IMR-90 (cell line): Measurements from ENCODE around the gene RUNX1. TPM values are rescaled to one million over a fixed set of nuclear protein-coding genes. Genes with fewer than 3 reads are reported as not detected.
A peak's percentile ranks its signal among the peaks of the same experiment; 100 is the strongest.

Experiments
- ATAC-seq: fragments of 200-7000 bp; cut with Tn5 transposase; 2 replicates; pipeline ENCODE4 v1.9.1; 2020; ENCODE audit warnings: low read depth, mild to moderate bottlenecking, moderate library complexity
- BruUV-seq: library from RNA; stranded (reverse); fragments of 400-500 nt; replicated peaks from 2 replicates; lab custom pipeline; 2021; lab: Mats Ljungman, UMichigan
- CTCF ChIA-PET: fragments of 300-600 bp; formaldehyde crosslinking; extraction: SDS; loops from one replicate; lab custom pipeline; 2021; ENCODE audit warnings: antibody characterized with exemption; lab: Yijun Ruan, JAX
- POLR2A ChIA-PET: fragments of 300-600 bp; sonication (Branson Sonifier 250); formaldehyde crosslinking; loops from one replicate; lab custom pipeline; 2022; ENCODE audit warnings: antibody characterized with exemption; ENCODE audit not compliant: unreplicated experiment; lab: Charles Lee
- DNase-seq: peaks from one replicate; pipeline ENCODE4 v3.0.0; 2013
- H2AFZ ChIP-seq: replicated peaks from 2 replicates; pipeline ENCODE3; 2013; ENCODE audit warnings: low read length, mild to moderate bottlenecking; ENCODE audit not compliant: poor library complexity
- H2AK5ac ChIP-seq: 2 replicates; pipeline ENCODE4 v1.6.1; 2013; ENCODE audit warnings: low read depth, low read length, inconsistent platforms
- H2AK9ac ChIP-seq: replicated peaks from 2 replicates; pipeline ENCODE3; 2013; ENCODE audit warnings: mild to moderate bottlenecking, low read depth, low read length, moderate library complexity; ENCODE audit not compliant: poor library complexity
- H2BK120ac ChIP-seq: 2 replicates; pipeline ENCODE4 v1.6.1; 2013; ENCODE audit warnings: low read depth, low read length, inconsistent platforms
- H2BK15ac ChIP-seq: 3 replicates; pipeline ENCODE4 v1.6.1; 2013; ENCODE audit warnings: low read depth, low read length, inconsistent platforms
- H2BK20ac ChIP-seq: 2 replicates; pipeline ENCODE4 v1.6.1; 2013; ENCODE audit warnings: low read depth, mild to moderate bottlenecking, inconsistent platforms, low read length, moderate library complexity
- H2BK5ac ChIP-seq: 2 replicates; pipeline ENCODE4 v1.6.1; 2013; ENCODE audit warnings: mild to moderate bottlenecking, low read depth, low read length, inconsistent platforms; ENCODE audit not compliant: poor library complexity, severe bottlenecking
- H3K14ac ChIP-seq: replicated peaks from 2 replicates; pipeline ENCODE4 v1.6.1; 2013; ENCODE audit warnings: low read depth, low read length, inconsistent platforms
- H3K18ac ChIP-seq: 2 replicates; pipeline ENCODE4 v1.6.1; 2013; ENCODE audit warnings: low read depth, low read length, control low read depth
- H3K23ac ChIP-seq: 2 replicates; pipeline ENCODE4 v1.6.1; 2013; ENCODE audit warnings: low read depth, low read length, inconsistent platforms
- H3K27ac ChIP-seq: 2 replicates; pipeline ENCODE4 v1.5.1; 2013; ENCODE audit warnings: mild to moderate bottlenecking, control low read depth, low read length; ENCODE audit not compliant: insufficient read depth
- H3K27me3 ChIP-seq: 2 replicates; pipeline ENCODE4 v1.6.1; 2013; ENCODE audit warnings: low read length; ENCODE audit not compliant: control insufficient read depth, insufficient read depth
- H3K36me3 ChIP-seq: 2 replicates; pipeline ENCODE4 v1.6.1; 2013; ENCODE audit warnings: low read length, mixed read lengths; ENCODE audit not compliant: control insufficient read depth, insufficient read depth
- H3K4ac ChIP-seq: 2 replicates; pipeline ENCODE4 v1.6.1; 2013; ENCODE audit warnings: low read depth, low read length, inconsistent platforms
- H3K4me1 ChIP-seq: 2 replicates; pipeline ENCODE4 v1.6.1; 2013; ENCODE audit warnings: low read length, mixed read lengths; ENCODE audit not compliant: control insufficient read depth, insufficient read depth
- H3K4me2 ChIP-seq: 2 replicates; pipeline ENCODE4 v1.6.1; 2013; ENCODE audit warnings: low read depth, mild to moderate bottlenecking, control low read depth, low read length, moderate library complexity
- H3K4me3 ChIP-seq: 2 replicates; pipeline ENCODE4 v1.5.1; 2013; ENCODE audit warnings: low read depth, mild to moderate bottlenecking, control low read depth, low read length, moderate library complexity; ENCODE audit not compliant: insufficient read depth
- H3K56ac ChIP-seq: 2 replicates; pipeline ENCODE4 v1.6.1; 2013; ENCODE audit warnings: low read length, inconsistent platforms; ENCODE audit not compliant: insufficient read depth; ENCODE audit errors: extremely low read depth
- H3K79me1 ChIP-seq, 2 experiments: 2 replicates each; pipeline ENCODE4 v1.6.1; 2013; ENCODE audit warnings: low read length in 2 of 2, inconsistent platforms in 1 of 2, low read depth in 1 of 2
- H3K9ac ChIP-seq: 2 replicates; pipeline ENCODE4 v1.6.1; 2013; ENCODE audit warnings: low read depth, low read length, control low read depth
- H3K9me1 ChIP-seq: 2 replicates; pipeline ENCODE4 v1.6.1; 2013; ENCODE audit warnings: low read length, inconsistent platforms; ENCODE audit not compliant: insufficient read depth
- H3K9me3 ChIP-seq: 2 replicates; pipeline ENCODE4 v1.6.1; 2013; ENCODE audit warnings: low read length; ENCODE audit not compliant: control insufficient read depth, insufficient read depth
- H4K20me1 ChIP-seq: 2 replicates; pipeline ENCODE4 v1.6.1; 2013; ENCODE audit warnings: low read length, inconsistent platforms; ENCODE audit not compliant: insufficient read depth
- H4K5ac ChIP-seq: 2 replicates; pipeline ENCODE4 v1.6.1; 2013; ENCODE audit warnings: mild to moderate bottlenecking, low read depth, low read length, control low read depth
- H4K8ac ChIP-seq, 2 experiments: 2 replicates each; pipeline ENCODE4 v1.6.1; 2013; ENCODE audit warnings: low read depth in 2 of 2, low read length in 2 of 2, control low read depth in 1 of 2, inconsistent platforms in 1 of 2
- H4K91ac ChIP-seq: 2 replicates; pipeline ENCODE4 v1.6.1; 2013; ENCODE audit warnings: low read depth, low read length, inconsistent platforms; ENCODE audit not compliant: insufficient read depth
- BHLHE40 ChIP-seq: fragments of 150-350 bp; IDR thresholded peaks from 2 replicates; pipeline ENCODE4 v1.6.1; 2016; ENCODE audit warnings: mild to moderate bottlenecking, low read depth, low read length
- CEBPB ChIP-seq: IDR thresholded peaks from 2 replicates; pipeline ENCODE4 v1.6.1; 2012; ENCODE audit warnings: low read depth, low read length, improper control_type of control experiment
- CHD1 ChIP-seq: IDR thresholded peaks from 2 replicates; pipeline ENCODE4 v1.6.1; 2012; ENCODE audit warnings: low read depth, low read length, improper control_type of control experiment
- MAFK ChIP-seq: IDR thresholded peaks from 2 replicates; pipeline ENCODE4 v1.6.1; 2012; ENCODE audit warnings: low read depth, low read length, improper control_type of control experiment
- MAZ ChIP-seq: IDR thresholded peaks from 2 replicates; pipeline ENCODE4 v1.6.1; 2012; ENCODE audit warnings: low read depth, mild to moderate bottlenecking, low read length, improper control_type of control experiment, moderate library complexity, borderline replicate concordance
- MXI1 ChIP-seq: IDR thresholded peaks from 2 replicates; pipeline ENCODE4 v1.6.1; 2012; ENCODE audit warnings: low read depth, mild to moderate bottlenecking, low read length, moderate library complexity, borderline replicate concordance
- NFE2L2 ChIP-seq: fragments of 150-350 bp; IDR thresholded peaks from 2 replicates; pipeline ENCODE4 v1.6.1; 2016; ENCODE audit warnings: low read depth, mild to moderate bottlenecking, low read length
- POLR2A ChIP-seq: IDR thresholded peaks from 2 replicates; pipeline ENCODE4 v1.6.1; 2012; ENCODE audit warnings: mild to moderate bottlenecking, low read depth, low read length
- RAD21 ChIP-seq: IDR thresholded peaks from 2 replicates; pipeline ENCODE4 v1.6.1; 2012; ENCODE audit warnings: low read length, improper control_type of control experiment
- RCOR1 ChIP-seq: IDR thresholded peaks from 2 replicates; pipeline ENCODE4 v1.6.1; 2012; ENCODE audit warnings: mild to moderate bottlenecking, low read length, improper control_type of control experiment; ENCODE audit not compliant: insufficient replicate concordance
- RFX5 ChIP-seq: IDR thresholded peaks from 2 replicates; pipeline ENCODE4 v1.8.0; 2012; ENCODE audit warnings: low read depth, mild to moderate bottlenecking, low read length, moderate library complexity
- WGBS, 2 experiments: methylation state at CpG; one replicate each; pipeline versions ENCODE4 v1.1.5 to v1.1.7; 2013; ENCODE audit warnings: missing lambda C conversion rate in 2 of 2; ENCODE audit not compliant: insufficient read length in 1 of 2; ENCODE audit errors: extremely low coverage in 2 of 2; 5-methylcytosine and 5-hydroxymethylcytosine counted together
- dilution Hi-C: fragments of 300-500 bp; cut with HindIII; formaldehyde crosslinking; loops from one replicate; pipeline ENCODE4 v1.14.3; 2018; ENCODE audit warnings: low sequenced_read_pairs; ENCODE audit not compliant: unreplicated experiment
- in situ Hi-C: fragments of 300-500 bp; cut with MboI; formaldehyde crosslinking; loops from 3 replicates; pipeline ENCODE4 v1.14.3; 2019; ENCODE audit warnings: low sequenced_read_pairs, inconsistent platforms, mixed read lengths
- intact Hi-C: fragments of 100-400 bp; cut with micrococcal nuclease; formaldehyde crosslinking; loops from 2 replicates; pipeline ENCODE4 v1.10.0; 2022
- polyA plus RNA-seq, 3 experiments: library from polyadenylated mRNA; depleted of rRNA; stranded (reverse); fragments of >200 nt; gene quantifications; 2 replicates each; pipeline ENCODE4 v1.2.3, GENCODE V29; 2012; ENCODE audit warnings: low replicate concordance in 1 of 3
- total RNA-seq: library from RNA; depleted of rRNA; stranded (reverse); fragments of >200 nt; gene quantifications from 2 replicates; pipeline ENCODE4 v1.2.3, GENCODE V29; 2012
- TF ChIP-seq, protein P1 (sequence below): conservative IDR thresholded peaks from 2 replicates; pipeline ENCODE4 v1.5.1; 2012; ENCODE audit warnings: mild to moderate bottlenecking, low read depth, low read length, improper control_type of control experiment
- TF ChIP-seq, protein P2 (sequence below): fragments of 150-350 bp; IDR thresholded peaks from 2 replicates; pipeline ENCODE4 v1.6.1; 2017; ENCODE audit warnings: mild to moderate bottlenecking, antibody characterized with exemption, low read length, low read depth
- TF ChIP-seq, protein P3 (sequence below): fragments of 150-350 bp; IDR thresholded peaks from 2 replicates; pipeline ENCODE4 v1.6.1; 2016; ENCODE audit warnings: low read depth, mild to moderate bottlenecking, low read length, moderate library complexity, borderline replicate concordance

The RUNX1 gene
- total and polyA plus RNA-seq, 2 of the 4 experiments (the other 2 are of a cell fraction), result 34.5 to 56.5 TPM

DNA sequence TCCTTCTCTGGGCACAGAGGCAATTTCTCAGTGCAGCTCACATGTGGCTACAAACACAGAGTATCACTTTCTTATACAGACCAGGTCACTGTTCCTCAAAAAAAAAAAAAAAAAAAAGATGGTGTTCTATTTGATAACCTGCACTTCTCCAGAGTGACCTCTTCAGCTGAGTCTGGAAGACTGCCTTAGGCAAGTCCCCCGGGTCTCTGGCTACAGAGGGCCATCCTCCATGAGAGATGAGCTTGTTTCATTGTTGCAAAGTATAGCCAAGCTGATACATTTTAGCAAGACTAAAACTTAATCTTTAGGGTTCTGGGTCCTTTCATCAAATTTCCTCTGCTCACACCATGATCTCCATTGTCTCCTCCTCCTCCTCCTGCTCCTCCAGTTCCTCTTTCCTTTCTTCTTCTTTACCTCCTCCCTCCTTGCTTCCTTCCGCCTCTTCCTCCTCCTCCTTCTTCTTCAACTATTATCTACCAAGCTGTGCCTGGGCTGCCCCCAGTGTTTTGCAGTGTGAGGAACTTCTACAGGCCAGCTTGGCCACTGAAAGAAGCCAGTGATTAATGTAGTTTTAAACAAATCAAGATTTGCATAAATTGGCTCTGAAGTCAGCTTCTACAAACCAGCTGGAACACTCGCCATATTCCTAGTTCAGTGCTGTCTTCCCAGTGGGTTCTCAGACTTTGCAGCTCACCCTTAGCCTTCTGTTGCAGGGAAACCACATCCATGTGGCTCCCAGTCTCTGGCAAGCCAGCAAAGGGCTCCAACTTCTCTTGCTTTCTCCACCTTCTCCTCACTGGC is 139.4 kb downstream of the RUNX1 start:
- H3K79me1 ChIP-seq, result peaks cover 0 to 9% of the 10 kb centered on the region in 2 experiments; a peak in 2 of 4 replicates
- H2AK9ac ChIP-seq, result no peak overlapping the region
- H3K9me1 ChIP-seq, result peaks cover 12% of the 10 kb centered on the region
- H3K56ac ChIP-seq, result no peak overlapping the region
- peak overlapping the region; percentile 2 for H2BK20ac ChIP-seq
- ATAC-seq (peak; percentile 50), DNase-seq (peak; percentile 51)
- no peak overlapping the region for H2BK5ac ChIP-seq
- no peak overlapping the region for H3K4me2 ChIP-seq
- H2BK120ac ChIP-seq, result 0 out of 2 replicates have a peak overlapping the region, but pooled peaks have one; percentile 46
- H3K4ac ChIP-seq, result peak overlapping the region; percentile 52
- no peaks in the 10 kb centered on the region for H3K9me3 ChIP-seq
- no peak overlapping the region for H3K4me3 ChIP-seq
- H2AK5ac ChIP-seq, result no peak overlapping the region
- peak overlapping the region; percentile 25; the same call in 1 of the 3 replicates for H2BK15ac ChIP-seq
- H3K23ac ChIP-seq, result peak overlapping the region; percentile 0; the same call in 1 of the 2 replicates
- no peak overlapping the region for H4K5ac ChIP-seq
- CTCF ChIA-PET, result interaction anchor here (0.6 to 1.2 kb wide), 3 partner anchors 137 to 294 kb away, joined by 3 read pairs; no protein-coding TSS in a partner anchor
- H2AFZ ChIP-seq, result no peak overlapping the region
- peaks cover 13% of the 10 kb centered on the region for H3K4me1 ChIP-seq
- H3K27ac ChIP-seq, result no peak overlapping the region
- BruUV-seq, result no TSS peak
- H3K36me3 ChIP-seq, result no peaks in the 10 kb centered on the region
- dilution Hi-C loops (no loop called here), intact Hi-C loops (no loop called here), in situ Hi-C loops (loop anchor here (10.0 kb wide), 1 partner anchor 135 kb away; the partner anchor contains the start of gene RUNX1)
- POLR2A ChIA-PET, result no interaction called here
- H3K9ac ChIP-seq, result no peak overlapping the region
- 90% methylated on average over 2 of the region's 3 CpGs; no CpG with 5 or more reads in 1 of the 2 experiments for WGBS, 2 experiments
- no peak overlapping the region for H4K8ac ChIP-seq
- no peak overlapping the region for H3K18ac ChIP-seq
- H3K27me3 ChIP-seq, result no peaks in the 10 kb centered on the region
- no peak overlapping the region; the same call in 1 of the 2 replicates for H3K14ac ChIP-seq
- no peaks in the 10 kb centered on the region for H4K20me1 ChIP-seq
- H4K91ac ChIP-seq, result peak overlapping the region; percentile 24
- TF ChIP-seq POLR2A, result no peak
- no peak for TF ChIP-seq RCOR1
- no peak for TF ChIP-seq RAD21
- TF ChIP-seq MAFK, result no peak
- TF ChIP-seq NFE2L2, result no peak
- TF ChIP-seq, protein P1, sequence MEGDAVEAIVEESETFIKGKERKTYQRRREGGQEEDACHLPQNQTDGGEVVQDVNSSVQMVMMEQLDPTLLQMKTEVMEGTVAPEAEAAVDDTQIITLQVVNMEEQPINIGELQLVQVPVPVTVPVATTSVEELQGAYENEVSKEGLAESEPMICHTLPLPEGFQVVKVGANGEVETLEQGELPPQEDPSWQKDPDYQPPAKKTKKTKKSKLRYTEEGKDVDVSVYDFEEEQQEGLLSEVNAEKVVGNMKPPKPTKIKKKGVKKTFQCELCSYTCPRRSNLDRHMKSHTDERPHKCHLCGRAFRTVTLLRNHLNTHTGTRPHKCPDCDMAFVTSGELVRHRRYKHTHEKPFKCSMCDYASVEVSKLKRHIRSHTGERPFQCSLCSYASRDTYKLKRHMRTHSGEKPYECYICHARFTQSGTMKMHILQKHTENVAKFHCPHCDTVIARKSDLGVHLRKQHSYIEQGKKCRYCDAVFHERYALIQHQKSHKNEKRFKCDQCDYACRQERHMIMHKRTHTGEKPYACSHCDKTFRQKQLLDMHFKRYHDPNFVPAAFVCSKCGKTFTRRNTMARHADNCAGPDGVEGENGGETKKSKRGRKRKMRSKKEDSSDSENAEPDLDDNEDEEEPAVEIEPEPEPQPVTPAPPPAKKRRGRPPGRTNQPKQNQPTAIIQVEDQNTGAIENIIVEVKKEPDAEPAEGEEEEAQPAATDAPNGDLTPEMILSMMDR, result no peak
- TF ChIP-seq, protein P2, sequence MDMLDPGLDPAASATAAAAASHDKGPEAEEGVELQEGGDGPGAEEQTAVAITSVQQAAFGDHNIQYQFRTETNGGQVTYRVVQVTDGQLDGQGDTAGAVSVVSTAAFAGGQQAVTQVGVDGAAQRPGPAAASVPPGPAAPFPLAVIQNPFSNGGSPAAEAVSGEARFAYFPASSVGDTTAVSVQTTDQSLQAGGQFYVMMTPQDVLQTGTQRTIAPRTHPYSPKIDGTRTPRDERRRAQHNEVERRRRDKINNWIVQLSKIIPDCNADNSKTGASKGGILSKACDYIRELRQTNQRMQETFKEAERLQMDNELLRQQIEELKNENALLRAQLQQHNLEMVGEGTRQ, result no peak
- no peak for TF ChIP-seq CHD1
- TF ChIP-seq, protein P3, sequence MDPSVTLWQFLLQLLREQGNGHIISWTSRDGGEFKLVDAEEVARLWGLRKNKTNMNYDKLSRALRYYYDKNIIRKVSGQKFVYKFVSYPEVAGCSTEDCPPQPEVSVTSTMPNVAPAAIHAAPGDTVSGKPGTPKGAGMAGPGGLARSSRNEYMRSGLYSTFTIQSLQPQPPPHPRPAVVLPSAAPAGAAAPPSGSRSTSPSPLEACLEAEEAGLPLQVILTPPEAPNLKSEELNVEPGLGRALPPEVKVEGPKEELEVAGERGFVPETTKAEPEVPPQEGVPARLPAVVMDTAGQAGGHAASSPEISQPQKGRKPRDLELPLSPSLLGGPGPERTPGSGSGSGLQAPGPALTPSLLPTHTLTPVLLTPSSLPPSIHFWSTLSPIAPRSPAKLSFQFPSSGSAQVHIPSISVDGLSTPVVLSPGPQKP, result no peak
- no peak for TF ChIP-seq BHLHE40
- TF ChIP-seq MAZ, result no peak
- TF ChIP-seq MXI1, result no peak
- no peak for TF ChIP-seq RFX5
- TF ChIP-seq CEBPB, result no peak
